Smooth muscle cell (in vitro differentiated cells): ENCODE results near the gene MANEA. TPM values are rescaled to one million over a fixed set of nuclear protein-coding genes. Genes with fewer than 3 reads are reported as not detected.

Experiments
- DNase-seq: peaks from one replicate; lab custom pipeline; 2025; ENCODE audit not compliant: unreplicated experiment; lab: John Stamatoyannopoulos, UW
- H2AFZ ChIP-seq: fragments of 200-600 bp; sonication (generic); 2 replicates; pipeline ENCODE4 v1.6.0; 2016; ENCODE audit warnings: antibody characterized with exemption, low read depth, mild to moderate bottlenecking
- H3F3A ChIP-seq: fragments of 200-600 bp; sonication (generic); 2 replicates; pipeline ENCODE4 v1.6.0; 2017; ENCODE audit warnings: antibody characterized with exemption, low read depth
- H3K27ac ChIP-seq: fragments of 200-600 bp; sonication (generic); 2 replicates; pipeline ENCODE4 v1.5.1; 2016; ENCODE audit warnings: low read depth, mild to moderate bottlenecking
- H3K27me3 ChIP-seq: fragments of 200-600 bp; sonication (generic); 2 replicates; pipeline ENCODE4 v1.6.1; 2016; ENCODE audit warnings: low read depth, mild to moderate bottlenecking
- H3K36me3 ChIP-seq: fragments of 200-600 bp; sonication (generic); 2 replicates; pipeline ENCODE4 v1.5.1; 2016; ENCODE audit warnings: low read depth
- H3K4me1 ChIP-seq: fragments of 200-600 bp; sonication (generic); 2 replicates; pipeline ENCODE4 v1.5.1; 2016; ENCODE audit warnings: low read depth
- H3K4me2 ChIP-seq: fragments of 200-600 bp; sonication (generic); 2 replicates; pipeline ENCODE4 v1.6.0; 2016; ENCODE audit warnings: mild to moderate bottlenecking
- H3K4me3 ChIP-seq: fragments of 200-600 bp; sonication (generic); 2 replicates; pipeline ENCODE4 v1.5.1; 2016; ENCODE audit warnings: mild to moderate bottlenecking
- H3K79me2 ChIP-seq: fragments of 200-600 bp; sonication (generic); 2 replicates; pipeline ENCODE4 v1.6.0; 2016; ENCODE audit warnings: low read depth, mild to moderate bottlenecking
- H3K9ac ChIP-seq: fragments of 200-600 bp; sonication (generic); 2 replicates; pipeline ENCODE4 v1.6.0; 2016; ENCODE audit warnings: low read depth
- H3K9me3 ChIP-seq: fragments of 200-600 bp; sonication (generic); replicated peaks from 2 replicates; pipeline ENCODE4 v1.5.1; 2016; ENCODE audit warnings: low read depth
- H4K20me1 ChIP-seq: fragments of 200-600 bp; sonication (generic); 2 replicates; pipeline ENCODE4 v1.6.0; 2016; ENCODE audit warnings: low read depth
- CTCF ChIP-seq: fragments of 200-600 bp; sonication (generic); IDR thresholded peaks from 2 replicates; pipeline ENCODE4 v1.5.1; 2017; ENCODE audit warnings: borderline replicate concordance, mild to moderate bottlenecking, antibody characterized with exemption; ENCODE audit not compliant: insufficient read depth, poor library complexity, severe bottlenecking
- WGBS: methylation state at CpG from one replicate; pipeline ENCODE4 v1.1.7; 2016; ENCODE audit warnings: low lambda C conversion rate; 5-methylcytosine and 5-hydroxymethylcytosine counted together
- polyA plus RNA-seq: library from polyadenylated mRNA; unstranded; fragments of >200 nt; fragmentation: Nextera tagmentation; extraction: Ambion mirVana; gene quantifications from 2 replicates; pipeline ENCODE4 v1.2.1, GENCODE V29; 2016
- total RNA-seq: library from RNA; depleted of rRNA; stranded (reverse); fragments of >200 nt; gene quantifications from 2 replicates; pipeline ENCODE4 v1.2.3, GENCODE V29; 2014

The MANEA gene
- total and polyA plus RNA-seq, 2 experiments from 2014 or later = 2.7 to 11.0 TPM

DNA sequence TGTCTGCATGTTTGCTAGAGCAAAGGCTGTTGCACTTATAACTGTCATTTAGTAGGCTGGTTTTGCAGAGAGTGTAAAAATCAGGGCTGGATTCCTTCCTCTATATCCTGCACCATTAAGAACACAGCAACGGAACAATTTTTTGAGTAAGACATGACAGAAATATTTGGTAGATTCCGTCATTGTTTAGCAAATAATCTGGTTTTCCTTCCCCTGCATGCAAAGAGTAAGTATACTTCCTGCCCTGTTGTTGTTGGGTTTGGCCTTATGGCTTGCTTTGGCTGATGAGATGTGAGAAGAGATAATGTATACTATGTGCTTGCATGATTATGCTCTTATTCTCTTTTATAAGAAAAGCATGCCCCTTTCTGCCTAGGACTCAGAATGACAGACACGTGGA is 23.8 kb downstream of the MANEA start:
- H4K20me1 ChIP-seq = no peaks in the 10 kb centered on the region
- no peaks in the 10 kb centered on the region for H3K9me3 ChIP-seq
- H3K27me3 ChIP-seq = no peaks in the 10 kb centered on the region
- no peak overlapping the region for H3K4me2 ChIP-seq
- H3F3A ChIP-seq = no peaks in the 10 kb centered on the region
- no peak overlapping the region for H3K9ac ChIP-seq
- WGBS = 78% methylated on average over 3 of the region's 3 CpGs
- no peak for TF ChIP-seq CTCF
- DNase-seq = no peak
- H3K27ac ChIP-seq = no peak overlapping the region
- no peaks in the 10 kb centered on the region for H3K36me3 ChIP-seq
- H2AFZ ChIP-seq = no peak overlapping the region
- H3K4me1 ChIP-seq = no peaks in the 10 kb centered on the region
- H3K4me3 ChIP-seq = no peak overlapping the region
- no peaks in the 10 kb centered on the region for H3K79me2 ChIP-seq

- no peak for TF ChIP-seq CTCF
- no peaks in the 10 kb centered on the region for H3K4me1 ChIP-seq
- no peak overlapping the region for H2AFZ ChIP-seq
- no peak overlapping the region for H3K4me2 ChIP-seq
- H3K9ac ChIP-seq = no peak overlapping the region
- H3K27me3 ChIP-seq = no peaks in the 10 kb centered on the region
- 95% methylated on average over 3 of the region's 3 CpGs for WGBS
- DNase-seq = no peak
- H3K4me3 ChIP-seq = no peak overlapping the region
- H3K79me2 ChIP-seq = no peaks in the 10 kb centered on the region
- H3K36me3 ChIP-seq = no peaks in the 10 kb centered on the region
- no peak overlapping the region for H3K27ac ChIP-seq
- no peaks in the 10 kb centered on the region for H3F3A ChIP-seq
- H4K20me1 ChIP-seq = no peaks in the 10 kb centered on the region
- no peaks in the 10 kb centered on the region for H3K9me3 ChIP-seq
Observed at GRCh38 chr6:95614094-95614493, 36.8 kb downstream of the MANEA start.

DNA sequence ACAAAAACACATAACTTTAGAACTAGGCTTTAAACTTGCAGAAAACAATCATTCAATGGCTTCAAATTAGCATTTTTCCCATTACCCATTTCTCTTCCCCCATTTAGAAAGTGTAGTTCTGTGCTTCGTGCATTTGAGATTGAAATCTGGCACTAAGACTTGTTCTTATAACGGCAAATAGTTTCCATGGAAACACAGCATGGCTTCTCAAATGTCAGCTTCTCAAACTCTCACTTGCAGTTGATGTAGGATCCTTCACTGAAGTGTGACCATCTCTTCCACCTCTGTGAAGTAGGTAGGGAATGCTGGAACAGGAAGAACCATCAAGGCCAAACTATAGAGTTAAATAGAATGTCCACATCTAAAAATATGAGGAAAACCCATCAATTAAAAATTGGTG is 52.2 kb downstream of the MANEA start:
- no peaks in the 10 kb centered on the region for H3F3A ChIP-seq
- no peaks in the 10 kb centered on the region for H4K20me1 ChIP-seq
- no peak for TF ChIP-seq CTCF
- H3K9ac ChIP-seq = no peak overlapping the region
- H2AFZ ChIP-seq = no peak overlapping the region
- H3K36me3 ChIP-seq = no peaks in the 10 kb centered on the region
- no peak overlapping the region for H3K4me2 ChIP-seq
- H3K4me1 ChIP-seq = no peaks in the 10 kb centered on the region
- H3K79me2 ChIP-seq = no peaks in the 10 kb centered on the region
- no peak for DNase-seq
- no peaks in the 10 kb centered on the region for H3K27me3 ChIP-seq
- H3K9me3 ChIP-seq = no peaks in the 10 kb centered on the region
- H3K27ac ChIP-seq = no peak overlapping the region
- no peak overlapping the region for H3K4me3 ChIP-seq
- 89% methylated on average over 2 of the region's 2 CpGs for WGBS

- no peak overlapping the region for H3K4me3 ChIP-seq
- no peak overlapping the region for H3K9ac ChIP-seq
- H3K4me2 ChIP-seq = no peak overlapping the region
- H4K20me1 ChIP-seq = no peaks in the 10 kb centered on the region
- H3K9me3 ChIP-seq = no peaks in the 10 kb centered on the region
- H3K36me3 ChIP-seq = no peaks in the 10 kb centered on the region
- no peak overlapping the region for H3K27ac ChIP-seq
- TF ChIP-seq CTCF = no peak
- no peak overlapping the region for H2AFZ ChIP-seq
- 91% methylated on average over 25 of the region's 25 CpGs for WGBS
- no peak for DNase-seq
- no peaks in the 10 kb centered on the region for H3K27me3 ChIP-seq
- H3F3A ChIP-seq = no peaks in the 10 kb centered on the region
- no peaks in the 10 kb centered on the region for H3K79me2 ChIP-seq
- no peaks in the 10 kb centered on the region for H3K4me1 ChIP-seq
Observed at GRCh38 chr6:95636552-95637431, 59.5 kb downstream of the MANEA start.
